Hindlimb muscle (tissue), 1 donor: ENCODE results near the gene SPACA6. TPM values are rescaled to one million over a fixed set of nuclear protein-coding genes. Genes with fewer than 3 reads are reported as not detected.

Source experiments
- DNase-seq: peaks from one replicate; pipeline ENCODE4 v3.0.0-alpha.2; 2013
- polyA plus RNA-seq: library from polyadenylated mRNA; unstranded; fragments of 120-200 nt; gene quantifications from one replicate; pipeline ENCODE4 v1.2.1, GENCODE V29; 2013; ENCODE audit not compliant: insufficient read length

SPACA6 gene
- polyA plus RNA-seq, 1 donor, result 9.1 TPM

- no peak for DNase-seq
Measured at GRCh38 chr19:51739466-51740213, 46.5 kb downstream of the SPACA6 start.

- no peak for DNase-seq
Measured at GRCh38 chr19:51740356-51740755, 47.2 kb downstream of the SPACA6 start.

- DNase-seq, result no peak
Measured at GRCh38 chr19:51742789-51743188, 49.7 kb downstream of the SPACA6 start.

GRCh38 chr19:51743405-51743804, 50.3 kb downstream of the SPACA6 start:
- no peak for DNase-seq

- DNase-seq, result no peak
Measured at GRCh38 chr19:51746731-51747130, 53.6 kb downstream of the SPACA6 start.

GRCh38 chr19:51749979-51750378, 56.8 kb downstream of the SPACA6 start:
- DNase-seq, result no peak

GRCh38 chr19:51750400-51751094, 57.4 kb downstream of the SPACA6 start:
- DNase-seq, result no peak

GRCh38 chr19:51751655-51752054, 58.5 kb downstream of the SPACA6 start, which contains the start of gene FPR1:
Gene FPR1 (minus strand): TSS chr19:51751878. CDS start chr19:51746994, 4,884 bp downstream.
- no peak for DNase-seq

- DNase-seq, result no peak
Measured at GRCh38 chr19:51754109-51754508, 61.0 kb downstream of the SPACA6 start.

GRCh38 chr19:51754770-51755169, 61.6 kb downstream of the SPACA6 start:
- DNase-seq, result no peak

Other genes with a start within 250 kb of the SPACA6 start
- gene SIGLEC8, start 234.9 kb upstream of the SPACA6 start, polyA plus RNA-seq, result 0.10 TPM
- gene CEACAM18, start 214.8 kb upstream of the SPACA6 start, polyA plus RNA-seq, result not detected
- 0.22 TPM for gene SIGLEC12, start 191.5 kb upstream of the SPACA6 start, polyA plus RNA-seq
- gene SIGLEC6, start 161.7 kb upstream of the SPACA6 start, polyA plus RNA-seq, result not detected
- gene ZNF175, start 122.0 kb upstream of the SPACA6 start, polyA plus RNA-seq, result 6.6 TPM
- 0.35 TPM for gene SIGLEC5, start 62.9 kb upstream of the SPACA6 start, polyA plus RNA-seq
- gene SIGLEC14, start 46.5 kb upstream of the SPACA6 start, polyA plus RNA-seq, result 1.9 TPM
- not detected for gene HAS1, start 30.7 kb downstream of the SPACA6 start, polyA plus RNA-seq
- gene FPR1, start 58.5 kb downstream of the SPACA6 start, polyA plus RNA-seq, result 1.6 TPM
- gene FPR2, start 67.8 kb downstream of the SPACA6 start, polyA plus RNA-seq, result 0.61 TPM
- gene FPR3, start 101.8 kb downstream of the SPACA6 start, polyA plus RNA-seq, result 1.4 TPM
- 17.5 TPM for gene ZNF577, start 194.6 kb downstream of the SPACA6 start, polyA plus RNA-seq
- 10.4 TPM for gene ZNF649, start 211.7 kb downstream of the SPACA6 start, polyA plus RNA-seq
- gene ZNF613, start 234.1 kb downstream of the SPACA6 start, polyA plus RNA-seq, result 5.5 TPM